Endothelial cell of umbilical vein (primary cell): Measurements from ENCODE around the gene CALHM1.

Experiments used
- EZH2 ChIP-seq: IDR thresholded peaks from 2 replicates; pipeline ENCODE4 v1.6.1; 2012; ENCODE audit warnings: borderline replicate concordance, low read depth, mild to moderate bottlenecking, moderate library complexity, low read length, inconsistent platforms; ENCODE audit not compliant: severe bottlenecking
- FOS ChIP-seq: IDR thresholded peaks from 2 replicates; pipeline ENCODE4 v1.6.1; 2011; ENCODE audit warnings: mild to moderate bottlenecking, low read length, moderate library complexity, borderline replicate concordance; ENCODE audit not compliant: insufficient read depth
- GATA2 ChIP-seq: IDR thresholded peaks from 2 replicates; pipeline ENCODE4 v1.7.0; 2011; ENCODE audit warnings: low read depth, mild to moderate bottlenecking, moderate library complexity, mixed read lengths, low read length; ENCODE audit not compliant: insufficient read length, insufficient read depth
- MYC ChIP-seq: IDR thresholded peaks from one replicate; pipeline ENCODE4 v1.6.1; 2011; ENCODE audit warnings: mild to moderate bottlenecking, low read depth, low read length
- POLR2A ChIP-seq: IDR thresholded peaks from 2 replicates; pipeline ENCODE4 v1.6.1; 2012; ENCODE audit warnings: low read depth, mild to moderate bottlenecking, control low read depth, low read length
- POLR2AphosphoS5 ChIP-seq: IDR thresholded peaks from 2 replicates; pipeline ENCODE4 v1.6.1; 2012; ENCODE audit warnings: low read depth, mild to moderate bottlenecking, control low read depth, low read length, moderate library complexity; ENCODE audit not compliant: insufficient read depth
- TF ChIP-seq, protein P1 (sequence below), 2 donors: IDR thresholded peaks; 1 replicate in 1 of 2; 2 replicates in 1 of 2; pipeline ENCODE4 v1.5.1; 2011; ENCODE audit warnings: low read length in 2 of 2, mild to moderate bottlenecking in 2 of 2, moderate library complexity in 2 of 2, control low read depth in 1 of 2, inconsistent platforms in 1 of 2, low read depth in 1 of 2; ENCODE audit not compliant: insufficient read depth in 1 of 2; ENCODE audit errors: extremely low read depth in 1 of 2
- TF ChIP-seq, protein P2 (sequence below): IDR thresholded peaks from 2 replicates; pipeline ENCODE4 v1.6.1; 2011; ENCODE audit not compliant: insufficient read depth, insufficient read length

DNA sequence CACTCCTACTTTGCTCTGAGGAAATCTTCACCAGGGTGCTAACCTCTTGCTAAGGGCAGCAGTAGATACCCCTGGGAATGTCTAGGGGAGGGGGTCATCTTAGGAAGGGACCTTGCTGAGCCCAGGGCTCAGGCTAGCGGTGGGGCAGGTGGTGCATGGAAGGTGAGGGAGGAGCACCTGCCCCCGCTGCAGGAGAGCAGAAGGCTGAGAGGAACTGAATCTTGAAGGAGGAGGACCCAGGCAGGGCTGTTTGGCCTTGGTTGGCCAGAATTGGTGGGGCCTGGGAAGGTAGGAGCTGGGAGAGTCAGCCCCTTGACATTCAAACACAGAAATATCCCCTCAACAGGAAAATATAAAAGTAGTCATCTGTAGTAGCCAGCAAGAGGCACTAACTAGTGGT, 13.3 kb upstream of the CALHM1 start:
- TF ChIP-seq POLR2AphosphoS5 (no peak), POLR2A (no peak), FOS (no peak), EZH2 (no peak), MYC (no peak), GATA2 (no peak)
- TF ChIP-seq, protein P1, sequence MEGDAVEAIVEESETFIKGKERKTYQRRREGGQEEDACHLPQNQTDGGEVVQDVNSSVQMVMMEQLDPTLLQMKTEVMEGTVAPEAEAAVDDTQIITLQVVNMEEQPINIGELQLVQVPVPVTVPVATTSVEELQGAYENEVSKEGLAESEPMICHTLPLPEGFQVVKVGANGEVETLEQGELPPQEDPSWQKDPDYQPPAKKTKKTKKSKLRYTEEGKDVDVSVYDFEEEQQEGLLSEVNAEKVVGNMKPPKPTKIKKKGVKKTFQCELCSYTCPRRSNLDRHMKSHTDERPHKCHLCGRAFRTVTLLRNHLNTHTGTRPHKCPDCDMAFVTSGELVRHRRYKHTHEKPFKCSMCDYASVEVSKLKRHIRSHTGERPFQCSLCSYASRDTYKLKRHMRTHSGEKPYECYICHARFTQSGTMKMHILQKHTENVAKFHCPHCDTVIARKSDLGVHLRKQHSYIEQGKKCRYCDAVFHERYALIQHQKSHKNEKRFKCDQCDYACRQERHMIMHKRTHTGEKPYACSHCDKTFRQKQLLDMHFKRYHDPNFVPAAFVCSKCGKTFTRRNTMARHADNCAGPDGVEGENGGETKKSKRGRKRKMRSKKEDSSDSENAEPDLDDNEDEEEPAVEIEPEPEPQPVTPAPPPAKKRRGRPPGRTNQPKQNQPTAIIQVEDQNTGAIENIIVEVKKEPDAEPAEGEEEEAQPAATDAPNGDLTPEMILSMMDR (IDR thresholded peaks at IDR 0.05; ENCODE audit: extremely low read depth in 1 of 2, insufficient read depth in 1 of 2, low read depth in 1 of 2, low read length in 2 of 2) = no peak
- TF ChIP-seq, protein P2, sequence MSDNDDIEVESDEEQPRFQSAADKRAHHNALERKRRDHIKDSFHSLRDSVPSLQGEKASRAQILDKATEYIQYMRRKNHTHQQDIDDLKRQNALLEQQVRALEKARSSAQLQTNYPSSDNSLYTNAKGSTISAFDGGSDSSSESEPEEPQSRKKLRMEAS = no peak
